K562 treated with DMSO at 1 percent for 12 hours (cell line): ENCODE measurements around the gene BTBD17. TPM values are rescaled to one million over a fixed set of nuclear protein-coding genes. Genes with fewer than 3 reads are reported as not detected.

ENCODE experiments used
- total RNA-seq: library from RNA; unstranded; fragments of 300-600 nt; gene quantifications from 2 replicates; pipeline ENCODE4 v1.2.3, GENCODE V29; 2022; ENCODE audit not compliant: insufficient read depth

Gene BTBD17
- not detected in 2 replicates for total RNA-seq

GRCh38 chr17:74361230-74362068, at the start of gene BTBD17:
Gene BTBD17 (minus strand): TSS chr17:74361868. CDS start chr17:74361819, 49 bp downstream.

DNA sequence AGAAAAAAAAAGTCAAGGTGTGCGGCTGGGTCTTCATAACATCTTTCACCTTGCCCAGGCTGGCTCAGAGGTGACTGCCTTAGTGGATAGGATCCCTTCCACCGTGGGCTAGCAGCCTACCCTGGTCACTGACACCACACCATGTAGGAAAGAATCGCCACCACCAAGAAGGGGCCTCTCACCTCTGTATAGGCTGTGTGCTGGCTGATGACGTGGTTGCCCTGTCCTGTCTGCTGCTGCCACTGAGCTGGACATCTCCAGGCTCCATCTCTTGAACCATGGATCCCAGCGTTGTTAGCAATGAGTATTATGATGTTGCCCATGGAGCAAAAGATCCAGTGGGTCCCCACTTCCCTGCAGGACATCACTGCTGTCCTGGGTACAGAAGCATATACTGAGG, 5.5 kb upstream of the BTBD17 start, which contains the start of gene GPR142:
Gene GPR142, plus strand, starts transcription at position 301 of the 400 bp plus-strand sequence. CDS start 2,035 bp downstream, outside the sequence.

GRCh38 chr17:74325743-74326379, 35.8 kb downstream of the BTBD17 start, which contains the start of gene KIF19:
Gene KIF19 (plus strand): TSS chr17:74326226. CDS start chr17:74326350, 124 bp downstream.

Other genes with a start within 250 kb of the BTBD17 start
- gene RPL38, start 158.2 kb downstream of the BTBD17 start, total RNA-seq: 2,318 and 2,797 TPM in 2 replicates
- gene TTYH2, start 148.3 kb downstream of the BTBD17 start, total RNA-seq: 1.3 and 2.0 TPM in 2 replicates
- gene DNAI2, start 87.6 kb downstream of the BTBD17 start, total RNA-seq: not detected in 2 replicates
- gene KIF19, start 35.6 kb downstream of the BTBD17 start, total RNA-seq: 0.83 TPM in 1 of 2 replicates, not detected in the other
- not detected in 2 replicates for gene GPR142, start 5.6 kb upstream of the BTBD17 start, total RNA-seq
- 10.6 and 16.3 TPM in 2 replicates for gene GPRC5C, start 70.2 kb upstream of the BTBD17 start, total RNA-seq
- 2.2 and 3.8 TPM in 2 replicates for gene CD300A, start 104.8 kb upstream of the BTBD17 start, total RNA-seq
- gene CD300LB, start 169.6 kb upstream of the BTBD17 start, total RNA-seq: not detected in 2 replicates
- not detected in 2 replicates for gene CD300C, start 184.2 kb upstream of the BTBD17 start, total RNA-seq
- gene CD300H, start 205.6 kb upstream of the BTBD17 start, total RNA-seq: not detected in 2 replicates
- gene CD300LD, start 230.4 kb upstream of the BTBD17 start, total RNA-seq: not detected in 2 replicates